Activated CD4-positive, alpha-beta T cell treated with anti-CD3 and anti-CD28 coated beads, Interleukin-2, Interleukin-4, amounts not matched to agents 100 ng/mL and 50 ng/mL, durations not matched to agents 16 hours and 8 hours (primary cell): Measurements from ENCODE around the gene CENPM.

Source experiments
- DNase-seq: peaks from one replicate; pipeline ENCODE4 v3.0.0-alpha.2; 2020; ENCODE audit warnings: low spot score

Gene CENPM

DNA sequence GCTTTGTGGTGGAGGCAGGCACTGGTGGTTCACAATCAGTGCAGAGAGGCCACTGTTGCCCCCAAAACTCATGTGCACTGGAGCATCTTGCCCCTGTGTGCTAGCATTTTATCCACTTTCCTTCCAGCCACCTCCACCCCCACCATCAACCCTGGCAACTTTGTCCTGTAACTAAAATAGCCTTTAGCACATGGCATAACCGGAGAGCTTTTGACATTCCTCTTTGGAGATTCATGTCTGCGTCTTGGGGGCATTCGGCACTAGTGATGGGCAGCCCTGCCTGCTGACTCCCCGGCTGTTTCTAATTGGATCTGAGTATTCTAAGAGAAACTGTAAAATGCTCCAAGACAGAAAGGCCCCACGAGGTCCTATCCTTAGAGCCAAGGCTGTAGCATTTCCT lies 47.8 kb downstream of the CENPM start:
- no peak for DNase-seq

- DNase-seq = no peak
Observed at GRCh38 chr22:41898645-41899044, 48.3 kb downstream of the CENPM start.

- DNase-seq = no peak
Observed at GRCh38 chr22:41893591-41894375, 53.2 kb downstream of the CENPM start.

- DNase-seq = no peak
Observed at GRCh38 chr22:41892721-41893120, 54.2 kb downstream of the CENPM start.

DNA sequence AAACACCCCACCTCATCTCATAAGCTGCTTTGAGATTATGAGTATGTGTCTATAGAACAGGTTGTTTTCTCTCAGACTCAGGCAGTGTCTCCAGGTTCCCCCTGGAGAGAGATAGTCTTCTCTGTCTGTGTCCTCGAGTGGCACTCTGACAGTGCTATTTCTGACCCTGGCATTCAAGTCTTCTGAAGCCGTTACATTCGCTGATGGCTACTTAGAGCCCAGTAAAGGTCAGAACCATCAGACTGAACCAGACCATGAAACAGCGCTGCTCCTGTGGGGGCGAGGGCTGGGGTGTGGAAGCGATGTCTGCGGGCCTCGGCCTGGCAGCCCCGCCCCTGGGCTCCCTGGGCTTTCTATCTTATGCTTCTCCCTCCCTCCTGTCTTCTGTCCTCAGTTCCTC lies 55.5 kb downstream of the CENPM start:
- DNase-seq = no peak
